Tibial nerve (tissue), 4 donors: ENCODE results near the gene KIF17.

ENCODE experiments used
- CTCF ChIP-seq, 5 experiments: fragments of 200-600 bp in 3 of 5; fragments of 450-650 bp in 2 of 5; sonication (generic) in 3 of 5; IDR thresholded peaks; one replicate each; pipeline ENCODE4 v1.5.1; 2016 to 2019; ENCODE audit warnings: antibody characterized with exemption in 5 of 5, mild to moderate bottlenecking in 3 of 5, moderate library complexity in 2 of 5
- EP300 ChIP-seq, 2 donors: sonication (generic); formaldehyde crosslinking; IDR thresholded peaks; one replicate each; pipeline ENCODE4 v1.6.1; 2017; ENCODE audit warnings: antibody characterized with exemption in 2 of 2, mild to moderate bottlenecking in 1 of 2
- POLR2A ChIP-seq, 2 donors: fragments of 450-650 bp; IDR thresholded peaks; one replicate each; pipeline ENCODE4 v1.6.1; 2017; ENCODE audit warnings: antibody characterized with exemption in 2 of 2, mild to moderate bottlenecking in 2 of 2, moderate library complexity in 2 of 2

- no peak for TF ChIP-seq POLR2A (IDR thresholded peaks at IDR 0.05)
- TF ChIP-seq CTCF (IDR thresholded peaks at IDR 0.05): no peak
- TF ChIP-seq EP300 (IDR thresholded peaks at IDR 0.05): no peak
These were observed 8.9 kb downstream of the KIF17 start for GRCh38 chr1:20708891-20709290.
